Gastrocnemius medialis (tissue), 4 donors: ENCODE results near the gene RSU1.

Source experiments
- POLR2A ChIP-seq, 2 donors: fragments of 450-650 bp; IDR thresholded peaks; one replicate each; pipeline ENCODE4 v1.6.1; 2017; ENCODE audit warnings: antibody characterized with exemption in 2 of 2, mild to moderate bottlenecking in 2 of 2, moderate library complexity in 2 of 2
- TF ChIP-seq, protein P1 (sequence below), 5 experiments: fragments of 450-650 bp in 3 of 5; fragments of 200-600 bp in 2 of 5; sonication (generic) in 2 of 5; IDR thresholded peaks in 4 of 5; conservative IDR thresholded peaks in 1 of 5; 1 replicate in 4 of 5; 2 replicates in 1 of 5; pipeline ENCODE4 v1.5.1; 2016 to 2019; ENCODE audit warnings: antibody characterized with exemption in 5 of 5, mild to moderate bottlenecking in 3 of 5, moderate library complexity in 3 of 5

DNA sequence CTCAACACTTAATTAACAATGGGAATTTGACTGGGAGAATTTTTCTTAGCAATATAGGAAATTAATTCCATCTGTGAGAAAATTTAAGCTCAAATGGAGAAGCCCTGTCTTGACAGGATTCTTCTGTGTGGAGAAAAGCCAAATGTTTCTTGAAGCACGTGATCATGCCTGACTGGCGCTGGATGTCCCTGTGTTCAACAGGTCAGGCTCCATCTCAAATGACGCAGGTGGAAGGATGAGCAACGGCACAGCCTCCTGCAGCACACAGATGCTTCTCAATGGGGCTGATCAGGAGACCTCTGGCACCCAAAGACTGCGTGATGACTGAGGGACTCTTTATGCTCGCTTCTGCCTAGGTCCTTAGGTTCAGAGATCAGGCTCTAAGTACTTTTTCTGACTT, 143.8 kb downstream of the RSU1 start:
- TF ChIP-seq, protein P1, sequence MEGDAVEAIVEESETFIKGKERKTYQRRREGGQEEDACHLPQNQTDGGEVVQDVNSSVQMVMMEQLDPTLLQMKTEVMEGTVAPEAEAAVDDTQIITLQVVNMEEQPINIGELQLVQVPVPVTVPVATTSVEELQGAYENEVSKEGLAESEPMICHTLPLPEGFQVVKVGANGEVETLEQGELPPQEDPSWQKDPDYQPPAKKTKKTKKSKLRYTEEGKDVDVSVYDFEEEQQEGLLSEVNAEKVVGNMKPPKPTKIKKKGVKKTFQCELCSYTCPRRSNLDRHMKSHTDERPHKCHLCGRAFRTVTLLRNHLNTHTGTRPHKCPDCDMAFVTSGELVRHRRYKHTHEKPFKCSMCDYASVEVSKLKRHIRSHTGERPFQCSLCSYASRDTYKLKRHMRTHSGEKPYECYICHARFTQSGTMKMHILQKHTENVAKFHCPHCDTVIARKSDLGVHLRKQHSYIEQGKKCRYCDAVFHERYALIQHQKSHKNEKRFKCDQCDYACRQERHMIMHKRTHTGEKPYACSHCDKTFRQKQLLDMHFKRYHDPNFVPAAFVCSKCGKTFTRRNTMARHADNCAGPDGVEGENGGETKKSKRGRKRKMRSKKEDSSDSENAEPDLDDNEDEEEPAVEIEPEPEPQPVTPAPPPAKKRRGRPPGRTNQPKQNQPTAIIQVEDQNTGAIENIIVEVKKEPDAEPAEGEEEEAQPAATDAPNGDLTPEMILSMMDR (IDR thresholded peaks at IDR 0.05 in 4 of 5, conservative IDR thresholded peaks at IDR 0.05 in 1 of 5), result no peak
- no peak for TF ChIP-seq POLR2A (IDR thresholded peaks at IDR 0.05)
